ENCODE results near the gene CAB39L.

DNA sequence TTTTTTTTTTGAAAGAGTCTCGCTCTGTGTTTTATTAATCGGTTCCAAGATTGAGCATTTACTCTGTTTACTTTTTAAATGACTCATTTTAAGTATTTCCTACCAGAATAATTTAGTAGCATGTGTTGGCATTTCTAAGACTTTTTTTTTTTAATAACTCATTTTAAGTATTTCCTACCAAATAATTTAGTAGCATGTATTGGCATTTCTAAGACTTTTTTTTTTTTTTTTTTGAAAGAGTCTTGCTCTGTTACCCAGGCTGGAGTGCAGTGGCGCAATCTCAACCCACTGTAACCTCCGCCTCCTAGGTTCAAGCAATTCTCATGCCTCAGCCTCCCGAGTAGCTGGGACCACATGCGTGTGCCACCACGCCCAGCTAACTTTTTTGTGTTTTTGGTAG lies 13.4 kb upstream of the CAB39L start:
- TF ChIP-seq CTCF (IDR thresholded peaks at IDR 0.05) = no peak
- TF ChIP-seq POLR2A (IDR thresholded peaks at IDR 0.05) = no peak
